GM23248 (cell line): Measurements from ENCODE around the gene GLYATL3.

Source experiments
- EZH2 ChIP-seq: fragments of 200-600 bp; sonication (generic); IDR thresholded peaks from 2 replicates; pipeline ENCODE4 v1.6.1; 2018; ENCODE audit warnings: antibody characterized with exemption, mild to moderate bottlenecking; ENCODE audit not compliant: insufficient read depth, poor library complexity, severe bottlenecking
- EZH2phosphoT487 ChIP-seq: fragments of 200-600 bp; sonication (generic); IDR thresholded peaks from 2 replicates; pipeline ENCODE4 v1.6.1; 2018; ENCODE audit warnings: antibody characterized with exemption, moderate library complexity, mild to moderate bottlenecking, low read depth; ENCODE audit not compliant: insufficient read depth

- TF ChIP-seq EZH2: no peak
- TF ChIP-seq EZH2phosphoT487: no peak
Observed at GRCh38 chr6:49526598-49526997, 26.9 kb downstream of the GLYATL3 start.
